Measurements from ENCODE around the gene LONRF2. TPM values are rescaled to one million over a fixed set of nuclear protein-coding genes. Genes with fewer than 3 reads are reported as not detected.
A peak's percentile ranks its signal among the peaks of the same experiment; 100 is the strongest.

LONRF2 gene
- total RNA-seq, 1 experiment from 2014 or later: 1.6 TPM

DNA sequence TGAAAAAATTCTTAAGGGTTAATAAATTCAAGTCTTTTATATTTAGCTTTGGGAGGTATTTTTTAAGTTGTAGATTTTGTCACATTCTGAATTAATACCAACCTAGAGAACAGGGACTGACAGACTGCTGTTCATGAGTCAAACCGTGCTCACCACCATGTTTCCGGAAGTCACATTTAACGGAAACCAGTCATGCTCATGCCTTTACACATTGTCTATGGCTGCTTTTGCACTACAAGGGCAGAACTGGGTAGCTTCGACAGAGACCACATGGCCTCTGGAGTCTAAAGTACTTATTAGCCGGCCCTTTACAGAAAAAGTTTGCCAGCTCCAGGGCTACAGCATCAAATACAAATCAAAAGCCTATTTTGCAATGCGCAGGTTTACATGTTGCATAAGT lies 33.3 kb downstream of the LONRF2 start:
- Histone ChIP-seq H3K4me1 (ENCODE audit: control insufficient read depth in 1 of 2, insufficient read depth in 2 of 2, low read length in 2 of 2) (peaks cover 72 to 88% of the 10 kb centered on the region in 2 experiments), H3K27ac (ENCODE audit: low read depth, low read length) (no peak overlapping the region), H3K9me3 (ENCODE audit: control insufficient read depth in 1 of 2, insufficient read depth in 1 of 2, low read depth in 1 of 2, low read length in 2 of 2) (no peaks in the 10 kb centered on the region), H3K4me2 (ENCODE audit: low read length) (no peak overlapping the region), H2AFZ (ENCODE audit: low read depth, low read length, poor library complexity, severe bottlenecking) (no peak overlapping the region), H3K9ac (ENCODE audit: low read length) (no peak overlapping the region), H3K27me3 (ENCODE audit: insufficient read depth, low read length) (no peaks in the 10 kb centered on the region), H3K9me2 (ENCODE audit: insufficient read depth) (no peaks in the 10 kb centered on the region), H3K36me3 (ENCODE audit: control insufficient read depth in 1 of 2, insufficient read depth in 2 of 2, low read length in 2 of 2) (no peaks in the 10 kb centered on the region), H3K79me2 (ENCODE audit: insufficient read depth, low read length) (no peaks in the 10 kb centered on the region), H4K20me1 (ENCODE audit: insufficient read depth) (no peaks in the 10 kb centered on the region), H3K4me3 (replicated peaks in 1 of 2; ENCODE audit: low read depth in 1 of 2, low read length in 2 of 2) (no peak overlapping the region)
- intact Hi-C loops (cut with micrococcal nuclease): no loop called here
- DNase-seq (ENCODE audit: low read depth, low spot score) (no peak), ATAC-seq (no peak)
- TF ChIP-seq, protein P1, sequence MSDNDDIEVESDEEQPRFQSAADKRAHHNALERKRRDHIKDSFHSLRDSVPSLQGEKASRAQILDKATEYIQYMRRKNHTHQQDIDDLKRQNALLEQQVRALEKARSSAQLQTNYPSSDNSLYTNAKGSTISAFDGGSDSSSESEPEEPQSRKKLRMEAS (IDR thresholded peaks at IDR 0.05): no peak
- no peak for TF ChIP-seq RAD21 (IDR thresholded peaks at IDR 0.05; ENCODE audit: low read depth)
- TF ChIP-seq CBX3 (IDR thresholded peaks at IDR 0.05; ENCODE audit: low read depth): no peak
- TF ChIP-seq, protein P2, sequence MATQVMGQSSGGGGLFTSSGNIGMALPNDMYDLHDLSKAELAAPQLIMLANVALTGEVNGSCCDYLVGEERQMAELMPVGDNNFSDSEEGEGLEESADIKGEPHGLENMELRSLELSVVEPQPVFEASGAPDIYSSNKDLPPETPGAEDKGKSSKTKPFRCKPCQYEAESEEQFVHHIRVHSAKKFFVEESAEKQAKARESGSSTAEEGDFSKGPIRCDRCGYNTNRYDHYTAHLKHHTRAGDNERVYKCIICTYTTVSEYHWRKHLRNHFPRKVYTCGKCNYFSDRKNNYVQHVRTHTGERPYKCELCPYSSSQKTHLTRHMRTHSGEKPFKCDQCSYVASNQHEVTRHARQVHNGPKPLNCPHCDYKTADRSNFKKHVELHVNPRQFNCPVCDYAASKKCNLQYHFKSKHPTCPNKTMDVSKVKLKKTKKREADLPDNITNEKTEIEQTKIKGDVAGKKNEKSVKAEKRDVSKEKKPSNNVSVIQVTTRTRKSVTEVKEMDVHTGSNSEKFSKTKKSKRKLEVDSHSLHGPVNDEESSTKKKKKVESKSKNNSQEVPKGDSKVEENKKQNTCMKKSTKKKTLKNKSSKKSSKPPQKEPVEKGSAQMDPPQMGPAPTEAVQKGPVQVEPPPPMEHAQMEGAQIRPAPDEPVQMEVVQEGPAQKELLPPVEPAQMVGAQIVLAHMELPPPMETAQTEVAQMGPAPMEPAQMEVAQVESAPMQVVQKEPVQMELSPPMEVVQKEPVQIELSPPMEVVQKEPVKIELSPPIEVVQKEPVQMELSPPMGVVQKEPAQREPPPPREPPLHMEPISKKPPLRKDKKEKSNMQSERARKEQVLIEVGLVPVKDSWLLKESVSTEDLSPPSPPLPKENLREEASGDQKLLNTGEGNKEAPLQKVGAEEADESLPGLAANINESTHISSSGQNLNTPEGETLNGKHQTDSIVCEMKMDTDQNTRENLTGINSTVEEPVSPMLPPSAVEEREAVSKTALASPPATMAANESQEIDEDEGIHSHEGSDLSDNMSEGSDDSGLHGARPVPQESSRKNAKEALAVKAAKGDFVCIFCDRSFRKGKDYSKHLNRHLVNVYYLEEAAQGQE (IDR thresholded peaks at IDR 0.05; ENCODE audit: low read depth): no peak
- no peak for TF ChIP-seq POLR2A (IDR thresholded peaks at IDR 0.05; ENCODE audit: borderline replicate concordance, extremely low read depth, insufficient read depth, insufficient read length)
- no TSS peak for BruUV-seq (replicated peaks)
- POLR2A ChIA-PET: no interaction called here
- CTCF ChIA-PET: no interaction called here
- RAD21 ChIA-PET (ENCODE audit: low non-redundant PET in 1 of 2, low total read pairs in 2 of 2, uncharacterized antibody in 2 of 2, unreplicated experiment in 2 of 2): no interaction called here

DNA sequence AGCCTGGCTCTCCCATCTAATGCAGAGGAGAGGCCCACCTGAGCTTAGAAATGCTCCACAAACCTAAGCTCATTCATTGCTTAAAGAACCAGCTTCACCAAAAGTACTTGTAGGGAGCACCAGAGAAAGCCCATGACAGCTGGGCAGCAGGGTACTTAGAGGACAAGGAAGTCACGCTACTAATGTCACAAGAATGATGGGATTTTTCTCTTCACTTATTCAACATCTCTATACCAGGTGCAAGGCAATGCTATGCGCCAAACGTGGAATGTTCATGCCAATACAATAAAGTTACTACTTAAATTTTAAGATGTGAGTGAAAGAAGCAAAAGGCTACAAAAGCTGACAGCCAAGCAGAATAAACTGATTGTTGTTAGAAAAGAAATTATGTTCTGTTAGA lies 36.0 kb downstream of the LONRF2 start:
- ChIA-PET RAD21 (ENCODE audit: low non-redundant PET in 1 of 2, low total read pairs in 2 of 2, uncharacterized antibody in 2 of 2, unreplicated experiment in 2 of 2) (no interaction called here), CTCF (interaction anchor here (1.5 kb wide), 1 partner anchor 95 kb away, joined by 9 read pairs; no protein-coding TSS in a partner anchor), POLR2A (no interaction called here)
- Histone ChIP-seq H3K9me2 (ENCODE audit: insufficient read depth) (no peaks in the 10 kb centered on the region), H3K27me3 (ENCODE audit: insufficient read depth, low read length) (no peaks in the 10 kb centered on the region), H3K4me1 (ENCODE audit: control insufficient read depth in 1 of 2, insufficient read depth in 2 of 2, low read length in 2 of 2) (peaks cover 73 to 85% of the 10 kb centered on the region in 2 experiments), H3K79me2 (ENCODE audit: insufficient read depth, low read length) (no peaks in the 10 kb centered on the region), H3K9ac (ENCODE audit: low read length) (no peak overlapping the region), H3K4me2 (ENCODE audit: low read length) (peak overlapping the region; percentile 68), H3K27ac (ENCODE audit: low read depth, low read length) (peak overlapping the region; percentile 56), H4K20me1 (ENCODE audit: insufficient read depth) (no peaks in the 10 kb centered on the region), H3K36me3 (ENCODE audit: control insufficient read depth in 1 of 2, insufficient read depth in 2 of 2, low read length in 2 of 2) (no peaks in the 10 kb centered on the region), H2AFZ (ENCODE audit: low read depth, low read length, poor library complexity, severe bottlenecking) (peak overlapping the region; percentile 5), H3K4me3 (replicated peaks in 1 of 2; ENCODE audit: low read depth in 1 of 2, low read length in 2 of 2) (no peak overlapping the region), H3K9me3 (ENCODE audit: control insufficient read depth in 1 of 2, insufficient read depth in 1 of 2, low read depth in 1 of 2, low read length in 2 of 2) (no peaks in the 10 kb centered on the region)
- BruUV-seq (replicated peaks): no TSS peak
- DNase-seq (ENCODE audit: low read depth, low spot score) (no peak), ATAC-seq (no peak)
- peak; percentile 23; the same call in 1 of the 2 replicates for TF ChIP-seq SP1 (IDR thresholded peaks at IDR 0.05; ENCODE audit: low read depth)
- no peak for TF ChIP-seq ELF1 (IDR thresholded peaks at IDR 0.05; ENCODE audit: borderline replicate concordance, low read depth)
- TF ChIP-seq, protein P3, sequence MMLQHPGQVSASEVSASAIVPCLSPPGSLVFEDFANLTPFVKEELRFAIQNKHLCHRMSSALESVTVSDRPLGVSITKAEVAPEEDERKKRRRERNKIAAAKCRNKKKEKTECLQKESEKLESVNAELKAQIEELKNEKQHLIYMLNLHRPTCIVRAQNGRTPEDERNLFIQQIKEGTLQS (IDR thresholded peaks at IDR 0.05): no peak
- intact Hi-C loops (cut with micrococcal nuclease): no loop called here

Measured in HCT116 (cell line).